Stimulated activated CD8-positive, alpha-beta memory T cell treated with anti-CD3 and anti-CD28 coated beads, Interleukin-7, amount 100 ng/mL, for 4 hours (primary cell): ENCODE results near the gene TAOK3.

ENCODE experiments used
- DNase-seq, 2 donors: peaks; one replicate each; pipeline ENCODE4 v3.0.0-alpha.2; 2020; ENCODE audit warnings: low read depth in 2 of 2

The TAOK3 gene

DNA sequence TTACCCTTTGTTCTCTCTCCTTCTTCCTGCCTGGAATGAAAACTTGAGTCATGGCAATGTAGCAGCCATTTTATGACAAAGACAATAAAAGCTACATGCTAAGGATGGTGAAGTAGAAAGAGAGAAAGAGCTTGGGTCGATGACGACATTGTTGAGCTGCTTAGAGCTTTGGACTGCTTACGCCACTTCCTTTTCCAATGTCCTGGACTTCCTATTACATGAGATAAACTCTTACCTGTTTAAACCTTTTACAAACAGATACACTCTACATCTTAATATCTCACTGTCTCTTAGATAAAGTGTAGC, 166.6 kb downstream of the TAOK3 start:
- DNase-seq, result no peak

DNA sequence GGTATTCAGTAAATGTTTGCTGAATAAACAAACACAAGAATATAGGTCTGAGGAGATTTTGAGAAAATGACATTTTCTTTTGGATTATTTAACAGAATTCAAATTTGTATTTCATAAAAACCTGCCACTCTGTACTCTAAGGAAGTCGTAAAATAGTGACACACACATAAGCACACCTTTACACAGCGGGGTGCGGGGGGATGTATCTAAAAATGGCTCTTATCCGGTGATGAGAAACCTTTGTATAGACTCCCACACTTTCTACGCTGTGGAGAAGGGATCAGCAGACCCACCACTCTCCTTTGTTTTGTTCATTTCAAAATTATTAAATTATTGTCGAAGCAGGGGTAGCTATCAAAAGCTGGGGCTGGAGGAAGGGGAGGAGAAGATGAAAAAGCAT, 178.7 kb downstream of the TAOK3 start:
- DNase-seq, result no peak

DNA sequence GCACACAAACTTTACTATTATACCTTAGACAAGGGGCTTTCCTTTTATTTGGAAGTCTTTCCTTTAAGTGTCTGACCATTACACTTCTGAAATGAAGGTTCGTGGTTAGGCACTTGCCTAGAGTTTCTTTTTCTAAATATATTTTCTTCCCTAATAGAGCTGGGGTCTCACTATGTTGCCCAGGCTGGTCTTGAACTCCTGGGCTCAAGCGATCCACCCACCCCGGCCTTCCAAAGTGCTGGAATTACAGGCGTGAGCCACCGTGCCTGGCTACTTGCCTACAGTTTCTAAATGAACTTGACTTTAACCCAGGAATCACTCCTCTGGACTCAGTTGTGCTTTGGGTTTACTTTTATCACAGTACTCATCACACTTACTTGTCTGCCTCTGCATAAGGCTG, 179.2 kb downstream of the TAOK3 start:
- DNase-seq, result no peak

DNA sequence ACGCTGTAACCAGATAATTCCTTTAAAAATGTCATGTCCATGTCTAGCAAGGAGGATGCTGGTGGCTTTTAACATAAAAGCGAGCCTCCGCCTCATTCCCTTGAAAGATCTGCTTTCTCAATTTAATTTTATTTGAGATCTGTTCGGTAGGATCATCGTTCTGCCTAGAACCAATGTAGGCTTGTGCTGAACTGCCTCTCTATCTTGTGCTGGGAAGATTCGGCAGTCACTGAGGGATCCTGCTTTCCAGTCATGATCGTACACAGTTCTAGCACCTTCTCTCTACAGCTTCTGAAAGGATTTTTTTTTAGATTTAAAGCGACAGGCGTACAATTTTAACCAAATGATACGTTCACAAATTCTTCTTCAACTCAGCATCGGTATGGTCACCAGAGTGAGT, 182.4 kb downstream of the TAOK3 start:
- no peak for DNase-seq

DNA sequence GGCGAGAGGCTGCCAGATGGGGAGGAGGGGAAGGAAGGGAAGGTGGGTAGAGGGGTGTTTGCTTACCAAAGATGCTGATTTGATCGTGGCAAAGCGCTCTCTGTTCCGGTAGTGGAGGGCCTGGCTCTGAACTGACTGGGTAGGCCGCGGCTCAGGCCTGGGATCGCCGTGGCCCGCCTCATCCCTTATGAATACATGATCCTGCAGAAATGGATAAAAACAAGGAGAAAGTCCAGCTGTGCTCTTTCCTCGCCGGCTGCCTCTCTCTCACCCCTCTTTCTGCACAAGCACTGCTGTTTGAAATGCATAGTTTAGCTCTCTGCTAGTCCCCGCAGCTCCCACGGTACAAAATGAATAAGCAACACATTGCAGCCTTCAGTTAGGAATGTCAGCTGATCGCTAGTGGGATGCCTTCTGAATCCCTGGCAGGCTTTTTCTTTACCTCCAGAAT, 182.9 kb downstream of the TAOK3 start:
- no peak for DNase-seq

DNA sequence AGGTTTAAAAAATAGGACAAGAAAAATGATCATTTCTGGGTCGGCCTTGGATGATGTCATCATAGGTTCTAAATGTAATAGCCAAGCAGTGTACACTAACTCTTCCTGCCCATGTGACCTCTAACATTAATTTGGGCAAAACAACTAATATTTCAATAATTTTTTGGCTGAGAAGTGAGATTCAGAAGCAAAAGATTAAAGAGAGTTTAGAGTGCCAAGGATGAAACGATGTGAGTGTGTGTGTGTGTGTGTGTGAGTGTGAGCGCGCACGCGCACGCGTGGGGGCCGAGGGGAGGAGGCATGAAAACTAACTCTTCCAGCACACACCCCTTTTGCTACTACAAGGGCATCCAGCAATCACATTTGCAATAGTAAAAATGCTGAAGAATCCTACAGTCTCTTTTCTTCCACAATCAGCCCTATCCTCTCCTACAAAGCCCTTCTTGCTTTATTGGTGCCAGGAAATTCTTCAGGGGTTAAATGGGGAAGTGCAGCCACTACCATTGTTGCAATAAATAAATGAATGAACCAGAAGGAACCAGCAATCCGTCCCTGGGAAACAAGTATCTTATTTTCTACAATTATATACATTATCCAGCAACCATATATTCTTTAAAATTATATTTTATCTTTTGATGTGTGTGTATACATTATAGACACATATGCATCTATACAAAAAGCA, 183.9 kb downstream of the TAOK3 start:
- no peak for DNase-seq

DNA sequence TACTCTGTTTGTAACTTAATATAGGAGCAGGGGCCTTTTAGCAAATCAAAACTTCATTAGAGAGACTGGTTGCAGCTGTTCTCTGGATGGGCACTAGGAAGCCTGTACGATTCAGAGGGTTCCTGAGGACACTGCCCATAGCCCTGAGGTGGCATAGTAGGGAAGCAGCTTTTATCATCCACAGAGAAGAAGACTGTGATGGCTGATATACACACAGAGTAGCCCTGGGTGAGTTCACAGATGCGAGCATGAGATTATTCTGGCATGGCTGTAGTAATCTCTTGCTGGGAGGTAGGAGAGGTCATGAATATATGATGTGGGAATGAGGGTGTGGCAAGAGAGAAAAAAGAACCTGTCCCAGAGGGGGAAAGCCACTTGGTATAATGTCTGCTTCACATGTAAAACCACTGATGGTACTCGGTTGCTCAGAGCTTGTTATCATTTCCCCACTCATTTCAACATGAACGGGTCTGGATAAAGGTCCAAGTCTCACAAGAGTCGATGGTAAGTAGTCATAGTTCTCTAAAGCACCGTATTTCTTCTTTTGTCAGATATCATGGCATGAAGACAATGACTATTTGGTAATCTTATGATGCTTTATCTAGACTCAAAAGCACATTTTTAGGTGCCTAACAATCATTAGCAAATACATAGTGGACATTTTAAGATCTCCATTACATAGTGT, 184.8 kb downstream of the TAOK3 start:
- no peak for DNase-seq

DNA sequence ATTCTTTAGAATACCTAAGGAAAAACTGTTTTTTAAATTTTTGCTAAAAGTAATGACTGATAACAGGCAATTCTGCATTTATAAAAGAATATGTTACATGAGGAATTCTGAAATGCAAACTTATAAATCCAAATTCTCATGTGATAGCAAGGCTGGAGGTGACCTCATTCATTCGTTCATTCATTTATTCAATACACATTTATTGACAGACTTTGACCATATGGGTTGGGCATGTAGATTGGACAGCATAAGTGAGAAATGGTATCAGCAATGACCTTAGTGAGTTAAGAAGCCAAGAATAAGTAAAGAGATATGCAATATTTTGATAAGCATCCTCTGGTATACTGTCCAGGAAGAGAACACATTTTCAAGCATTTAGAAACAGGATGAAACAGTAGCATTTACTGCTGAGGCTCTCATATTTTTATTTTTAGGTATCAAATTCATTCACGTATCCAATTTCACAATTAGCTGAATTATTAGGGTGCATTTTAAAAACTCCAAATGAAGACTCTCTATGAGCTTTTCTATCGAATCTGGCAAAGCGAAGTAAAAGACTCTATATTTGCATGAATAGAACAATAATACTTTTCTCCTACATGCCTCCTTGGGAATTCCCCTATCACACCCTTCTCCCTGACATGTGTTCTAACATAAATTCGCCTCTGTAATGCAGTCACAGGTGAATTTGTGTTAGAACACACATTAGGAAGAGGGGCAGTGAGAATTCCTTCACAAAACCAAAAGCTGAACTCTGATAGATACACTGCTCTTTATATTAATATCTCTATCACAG, 186.9 kb downstream of the TAOK3 start:
- no peak for DNase-seq

DNA sequence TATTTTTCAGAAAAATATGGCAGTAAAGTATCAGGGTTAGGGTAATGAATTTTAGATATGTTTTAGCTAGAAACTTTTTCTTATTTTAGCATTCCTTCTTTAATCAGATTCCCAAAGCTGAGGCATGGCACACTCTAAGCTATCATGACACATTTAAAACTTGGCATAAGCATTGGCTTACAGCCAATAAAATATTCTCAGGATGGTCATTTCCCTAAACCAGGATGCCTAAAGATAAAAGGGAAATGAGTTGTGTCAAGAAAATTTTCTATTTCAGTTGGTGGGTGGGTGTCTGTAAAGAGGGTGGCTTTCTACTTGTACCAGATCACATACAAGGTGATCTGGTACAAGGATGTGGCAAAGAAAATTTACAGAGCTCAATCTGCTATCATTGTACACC, 189.0 kb downstream of the TAOK3 start:
- no peak for DNase-seq

DNA sequence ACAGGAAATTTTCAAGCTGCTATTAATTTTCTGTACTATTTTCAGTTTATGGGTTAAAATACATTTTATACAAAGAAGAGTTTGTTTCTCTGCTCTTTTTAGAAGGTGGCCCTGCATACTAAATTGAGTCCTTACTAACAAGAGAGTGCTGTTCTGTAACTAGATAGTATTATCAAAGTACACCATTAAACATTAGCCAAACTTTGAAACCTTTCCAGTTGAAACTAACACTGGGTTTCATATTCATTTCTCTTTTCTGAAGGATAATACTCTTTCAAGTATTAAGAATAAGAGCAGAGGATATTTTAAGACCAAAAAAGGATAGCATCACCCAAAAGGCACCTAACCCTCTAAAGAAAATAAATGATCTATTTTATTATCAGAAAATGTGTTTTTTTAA, 189.6 kb downstream of the TAOK3 start:
- no peak for DNase-seq

DNA sequence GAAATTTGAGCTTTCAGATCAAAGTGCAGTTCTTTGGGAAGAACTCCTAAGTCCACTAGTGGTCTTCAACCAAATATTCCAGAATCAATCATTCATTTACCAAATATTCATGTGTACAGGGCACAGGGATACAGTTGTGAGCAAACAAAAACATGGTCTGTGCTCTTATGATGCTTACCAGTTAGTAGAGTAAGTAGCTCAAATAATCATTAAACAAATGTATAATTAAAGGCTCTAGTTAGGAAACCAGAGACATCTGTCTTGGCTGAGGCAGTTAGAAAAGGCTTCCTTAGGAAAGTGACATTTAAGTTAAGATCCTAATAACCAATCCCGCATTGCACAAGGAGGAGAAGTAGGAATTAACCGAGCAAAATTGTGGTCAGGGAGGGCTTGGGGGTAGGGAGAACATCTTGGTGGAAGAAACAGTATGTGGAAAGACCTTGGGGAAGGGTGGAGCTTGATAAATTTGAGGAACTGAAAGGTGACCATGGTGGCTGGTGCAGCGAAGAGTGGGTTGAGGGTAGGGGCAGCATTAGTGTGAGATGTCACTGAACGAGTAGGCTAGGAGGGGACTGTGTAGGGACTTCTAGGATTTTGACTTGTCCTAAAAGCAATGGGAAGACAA, 196.8 kb downstream of the TAOK3 start:
- DNase-seq, result no peak

DNA sequence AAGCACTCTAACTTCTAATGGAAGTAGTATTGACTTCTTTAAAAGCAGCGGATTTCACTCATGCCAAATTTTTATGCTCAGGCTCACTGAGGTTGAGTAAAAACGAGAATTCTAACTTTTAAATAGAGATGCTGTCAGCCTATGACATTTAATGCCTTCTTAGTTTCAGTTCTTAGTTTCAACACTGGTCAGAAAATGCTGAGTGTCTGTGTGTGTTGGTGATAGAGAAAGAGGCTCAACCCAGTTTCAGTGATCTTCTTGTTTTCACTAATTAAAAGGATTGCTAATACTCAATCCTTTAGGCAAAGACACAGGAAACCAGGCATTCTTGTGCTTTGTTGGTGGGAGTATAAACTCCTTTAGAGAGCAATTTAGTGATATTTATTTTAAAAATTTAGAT, 205.8 kb downstream of the TAOK3 start:
- DNase-seq, result no peak

DNA sequence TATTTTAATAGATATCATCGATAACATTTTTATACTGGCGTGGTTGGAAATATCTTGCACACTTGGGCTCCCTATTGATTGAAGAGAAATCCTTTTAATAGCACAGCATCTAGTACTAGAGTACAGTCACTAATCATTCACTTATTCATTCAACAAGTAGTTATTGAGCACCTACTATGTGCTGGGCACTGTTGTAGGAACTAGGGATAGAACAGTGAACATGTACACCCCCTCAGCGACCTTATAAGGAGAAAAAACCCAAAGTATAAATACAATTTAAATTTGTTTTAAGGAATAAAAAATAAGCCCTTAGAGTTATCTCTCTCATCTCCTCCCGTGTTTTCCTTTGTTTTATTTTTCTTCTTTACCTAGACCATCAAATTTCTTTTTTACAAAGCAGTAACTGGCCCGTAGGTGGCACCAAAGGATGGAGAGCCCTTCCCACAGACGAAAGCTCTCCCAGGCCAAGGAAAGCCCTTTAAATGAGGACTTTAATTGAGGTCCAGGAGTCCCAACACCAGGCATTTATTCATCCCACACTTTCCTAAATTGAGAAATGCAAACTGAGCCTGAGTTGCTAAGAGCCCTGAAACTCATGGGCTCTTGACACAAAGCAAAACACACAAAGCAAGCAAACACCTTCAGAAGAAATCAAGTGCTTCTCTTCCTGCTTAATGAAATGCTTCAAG, 207.8 kb downstream of the TAOK3 start:
- DNase-seq, result no peak

DNA sequence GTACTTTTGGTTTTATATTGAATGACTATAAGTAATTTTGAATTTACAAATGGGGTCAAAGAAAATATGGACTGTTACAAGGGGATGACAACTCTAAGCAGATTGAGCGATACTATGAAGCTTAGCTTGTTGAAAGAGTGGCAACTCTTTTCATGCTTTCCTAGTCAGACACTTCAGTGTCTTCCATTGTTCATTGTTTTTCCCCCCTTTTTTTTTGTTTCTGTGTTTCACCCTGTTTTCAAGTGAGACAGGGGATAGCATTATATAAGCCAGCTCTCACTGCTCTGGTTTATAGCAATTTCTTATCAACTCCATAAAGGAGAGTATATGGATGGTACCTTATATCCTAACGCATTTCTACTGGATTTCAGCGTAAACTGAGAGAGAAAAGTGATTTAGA, 212.2 kb downstream of the TAOK3 start:
- no peak for DNase-seq

DNA sequence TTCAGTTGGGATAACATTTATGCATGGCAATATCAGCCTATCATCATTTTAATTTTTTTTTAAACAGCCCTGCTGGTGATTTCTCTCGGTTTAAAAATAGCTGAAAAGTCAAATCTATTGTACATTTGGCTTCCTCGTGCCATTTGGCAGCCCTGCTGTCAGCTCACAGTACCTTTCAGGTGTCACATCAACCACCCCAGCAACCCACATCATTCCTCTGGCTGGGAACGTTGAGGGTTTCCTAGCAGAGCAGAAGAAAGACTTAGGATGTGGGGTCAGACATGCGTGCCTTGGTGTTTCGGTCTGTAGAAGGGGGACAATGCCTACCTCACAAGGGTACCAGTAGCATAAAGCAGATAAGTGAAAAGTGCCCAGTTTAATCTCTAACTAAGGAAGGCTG, 221.0 kb downstream of the TAOK3 start:
- no peak for DNase-seq

DNA sequence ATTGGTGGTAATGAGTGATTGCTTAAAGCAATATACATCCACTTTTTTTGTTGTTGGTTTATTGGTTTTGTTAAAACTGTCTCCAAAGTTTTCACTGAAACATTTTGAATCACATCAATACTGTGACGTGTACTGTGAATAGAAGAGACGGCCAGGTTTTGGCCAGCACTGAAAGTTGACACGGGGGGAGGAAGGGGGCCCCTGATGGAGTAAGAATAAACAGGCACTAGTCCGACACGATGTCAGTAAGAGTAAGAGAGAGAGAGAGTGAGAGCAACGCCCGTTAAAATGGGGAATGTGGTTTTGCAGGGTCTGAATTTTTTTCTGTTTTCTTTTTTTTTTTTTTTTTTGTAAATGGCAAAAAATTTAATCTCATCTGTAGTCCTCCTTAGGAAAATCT, 222.1 kb downstream of the TAOK3 start:
- no peak for DNase-seq

DNA sequence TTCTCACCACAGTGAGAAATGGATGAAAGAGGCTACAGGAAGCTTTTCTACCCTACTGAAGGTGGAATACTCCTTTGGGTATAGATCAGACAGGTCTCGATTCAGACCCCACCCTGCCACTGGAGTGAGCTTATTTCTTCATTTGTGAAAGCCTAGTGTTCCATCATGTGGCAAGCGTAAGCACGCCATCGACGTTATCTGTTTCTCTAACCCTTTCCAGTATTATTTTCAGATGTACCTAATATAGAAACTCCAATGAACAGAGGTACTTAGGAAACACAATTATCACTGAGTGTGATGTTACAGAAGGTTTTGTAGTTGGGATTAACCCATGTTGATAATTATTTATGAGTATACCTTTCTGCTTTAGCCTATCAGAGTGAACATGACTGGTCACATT, 224.4 kb downstream of the TAOK3 start:
- DNase-seq, result no peak

DNA sequence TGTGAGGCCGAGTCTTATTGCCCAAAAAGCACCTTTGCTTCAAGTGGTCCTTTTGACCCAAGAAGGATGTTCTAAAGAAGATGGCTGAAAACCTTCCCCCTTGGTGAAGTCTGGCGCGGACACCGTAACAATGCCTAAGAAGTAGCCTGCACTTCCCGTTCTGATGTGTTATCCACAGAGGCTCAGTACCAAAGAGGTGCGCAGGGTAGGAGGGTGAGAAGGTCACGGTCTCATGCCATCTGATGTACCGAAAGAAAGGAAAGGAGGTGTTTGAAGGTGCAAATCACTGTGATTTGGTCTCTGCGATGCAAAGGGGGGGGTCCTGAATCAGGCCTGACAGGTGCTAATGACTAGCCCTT, 226.9 kb downstream of the TAOK3 start:
- DNase-seq, result no peak

DNA sequence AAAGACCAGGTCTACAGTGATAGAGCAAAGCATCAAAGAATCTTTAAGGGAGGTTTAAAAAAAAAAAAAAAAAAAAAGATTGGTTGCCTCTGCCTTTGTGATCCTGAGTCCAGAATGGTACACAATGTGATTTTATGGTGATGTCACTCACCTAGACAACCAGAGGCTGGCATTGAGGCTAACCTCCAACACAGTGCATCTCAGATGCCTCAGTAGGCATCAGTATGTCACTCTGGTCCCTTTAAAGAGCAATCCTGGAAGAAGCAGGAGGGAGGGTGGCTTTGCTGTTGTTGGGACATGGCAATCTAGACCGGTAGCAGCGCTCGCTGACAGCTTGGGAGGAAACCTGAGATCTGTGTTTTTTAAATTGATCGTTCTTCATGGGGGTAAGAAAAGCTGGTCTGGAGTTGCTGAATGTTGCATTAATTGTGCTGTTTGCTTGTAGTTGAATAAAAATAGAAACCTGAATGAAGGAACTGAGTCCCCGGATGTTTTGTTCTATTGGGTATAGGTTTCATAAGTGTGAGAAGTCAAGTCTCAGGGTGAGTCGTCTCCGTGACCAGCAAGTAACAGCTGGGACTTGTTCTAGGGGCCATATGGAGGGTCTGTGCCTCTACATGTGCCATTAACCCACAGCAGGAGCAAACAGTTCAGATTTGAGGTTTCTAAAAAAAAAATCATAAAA, 227.5 kb downstream of the TAOK3 start:
- DNase-seq, result no peak

DNA sequence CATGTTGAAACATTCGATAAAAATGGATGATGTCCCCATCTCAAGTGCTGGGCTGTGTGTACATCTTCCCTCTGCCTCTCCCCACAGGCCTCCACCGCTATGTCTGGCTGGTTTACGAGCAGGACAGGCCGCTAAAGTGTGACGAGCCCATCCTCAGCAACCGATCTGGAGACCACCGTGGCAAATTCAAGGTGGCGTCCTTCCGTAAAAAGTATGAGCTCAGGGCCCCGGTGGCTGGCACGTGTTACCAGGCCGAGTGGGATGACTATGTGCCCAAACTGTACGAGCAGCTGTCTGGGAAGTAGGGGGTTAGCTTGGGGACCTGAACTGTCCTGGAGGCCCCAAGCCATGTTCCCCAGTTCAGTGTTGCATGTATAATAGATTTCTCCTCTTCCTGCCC, 228.2 kb downstream of the TAOK3 start:
- DNase-seq, result no peak

DNA sequence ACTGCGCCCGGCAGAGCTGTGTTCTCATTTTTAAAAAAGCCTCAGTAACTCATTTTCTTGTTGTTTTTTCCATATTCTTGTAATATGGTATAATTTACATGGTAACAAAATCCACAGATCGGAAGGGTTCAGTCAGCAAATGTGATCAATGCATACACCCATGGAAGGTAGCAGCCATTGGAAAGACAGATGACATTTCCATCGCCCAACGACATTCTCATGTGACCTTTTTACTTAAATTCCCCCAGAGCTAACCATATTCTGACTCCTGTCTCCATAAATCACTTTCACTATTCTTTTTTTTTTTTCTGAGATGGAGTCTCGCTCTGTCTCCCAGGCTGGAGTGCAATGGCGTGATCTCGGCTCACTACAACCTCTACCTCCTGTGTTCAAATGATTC, 231.9 kb downstream of the TAOK3 start:
- DNase-seq, result no peak
